Hematopoietic multipotent progenitor cell treated with erythropoietin and hydrocortisone succinate and interleukin-3 and kit ligand, for 4 days (in vitro differentiated cells): ENCODE measurements around the gene XPC.
A peak's percentile ranks its signal among the peaks of the same experiment; 100 is the strongest.
"Not testable (repeated sequence)": the region's sequence is repeated elsewhere in the genome, so short reads cannot be mapped to it uniquely, and the experiment has no call there.

ENCODE experiments used
- DNase-seq: peaks from one replicate; pipeline ENCODE4 v3.0.0-alpha.2; 2015

Gene XPC

DNA sequence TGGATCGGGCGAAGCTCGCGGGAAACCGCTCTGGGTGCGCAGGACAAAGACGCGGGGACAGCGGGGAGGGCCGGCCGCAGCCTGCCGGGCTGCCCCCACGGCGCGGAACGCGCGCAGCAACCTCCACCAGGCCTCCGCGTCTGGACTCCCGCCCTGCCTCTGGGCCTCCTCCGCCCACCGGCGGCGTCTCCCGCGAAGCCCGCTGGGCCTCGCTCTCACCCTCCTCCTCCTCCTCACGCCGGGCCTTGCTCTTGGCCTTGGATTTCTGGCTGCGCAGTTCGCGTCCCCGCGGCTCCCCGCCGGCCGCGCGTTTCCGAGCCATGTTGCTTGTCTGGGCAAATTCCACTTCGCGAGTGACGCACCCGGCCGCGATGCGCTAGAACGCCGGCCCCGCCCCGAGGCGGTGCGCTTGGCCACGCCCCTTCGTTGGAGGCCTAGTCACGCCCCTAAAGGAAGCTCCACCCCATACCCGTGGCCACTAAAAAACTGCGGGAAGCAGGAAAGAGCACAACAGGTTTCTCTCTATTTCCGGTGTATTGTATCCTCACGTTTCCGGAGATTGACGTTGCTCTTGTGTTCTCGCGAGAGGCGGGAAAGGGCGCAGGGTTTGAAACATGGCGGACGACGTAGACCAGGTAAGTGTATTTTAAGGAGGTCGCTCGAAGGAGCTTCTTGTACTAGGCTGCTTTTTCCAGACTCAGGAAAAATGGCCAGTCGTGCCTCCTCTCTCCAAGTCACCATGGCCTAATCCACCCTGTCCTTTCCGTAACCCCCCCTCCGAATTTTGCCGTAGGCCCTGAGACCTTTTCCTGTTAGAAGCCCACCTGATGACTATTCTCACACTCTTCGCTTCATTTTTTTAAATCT lies at the start of gene XPC, which contains the start of gene LSM3:
TSS of gene XPC (minus strand) at position 355 of the 867 bp plus-strand sequence. CDS start at position 322, 33 bp downstream.
TSS of gene LSM3 (plus strand) at position 571 of the 867 bp plus-strand sequence. CDS start at position 615, 44 bp downstream.
- peak; percentile 99 for DNase-seq

DNA sequence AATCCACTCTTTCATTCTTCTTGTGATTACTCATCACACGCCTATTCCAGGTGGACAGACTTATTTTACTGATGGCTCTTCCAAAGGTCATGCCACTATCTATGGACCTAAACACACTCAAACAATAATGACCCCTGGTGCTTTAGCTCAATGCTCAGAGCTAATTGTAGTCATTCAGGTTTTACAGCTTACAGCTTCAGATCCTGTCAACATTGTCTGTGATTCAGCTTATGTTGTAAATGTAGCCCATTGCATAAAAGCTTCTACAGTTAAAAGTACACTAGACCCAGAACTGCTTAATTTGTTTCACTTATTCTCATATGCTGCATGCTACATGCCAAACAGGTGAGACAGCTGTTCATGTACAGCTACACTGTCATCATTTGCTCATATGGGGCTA lies 49.5 kb upstream of the XPC start:
- DNase-seq = no peak

DNA sequence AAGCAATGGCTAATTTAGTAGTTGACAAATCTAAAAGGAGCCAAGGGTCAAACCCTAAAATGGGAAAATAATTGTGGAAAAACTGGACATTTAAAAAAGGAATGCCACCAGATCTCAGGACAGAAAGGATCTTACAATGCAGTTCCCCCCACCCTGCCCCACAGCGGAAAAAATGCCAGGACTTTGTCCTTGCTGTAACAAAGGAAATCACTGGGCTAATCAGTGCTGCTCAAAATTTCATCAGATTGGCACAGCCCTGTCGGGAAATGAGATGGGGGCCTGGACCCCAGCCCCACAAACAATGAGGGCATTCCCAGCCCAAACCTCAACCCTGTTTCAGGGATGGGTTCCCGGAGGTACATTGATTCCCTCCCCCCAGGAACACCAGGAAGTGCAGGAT lies 48.0 kb upstream of the XPC start:
- DNase-seq = not testable (repeated sequence)

DNA sequence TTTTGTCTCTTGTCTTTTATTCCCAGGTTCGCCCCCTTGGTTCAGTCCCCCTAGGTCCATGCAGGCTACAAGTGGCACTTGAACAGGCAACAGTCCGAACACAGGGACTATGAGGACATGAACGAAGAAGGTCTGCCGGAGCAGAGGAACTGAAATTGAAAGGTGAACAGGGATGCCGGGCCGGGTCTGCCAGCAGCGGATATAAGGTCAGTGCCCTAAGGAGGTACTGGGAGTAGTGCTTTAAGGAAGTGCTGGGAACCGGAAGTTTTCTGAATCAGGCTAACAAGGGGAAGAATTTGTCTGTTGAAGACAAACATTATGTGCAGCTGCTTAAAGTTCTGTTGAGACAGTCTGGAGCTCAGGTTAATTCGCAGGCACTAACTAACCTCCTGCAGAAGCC lies 47.0 kb upstream of the XPC start:
- no peak for DNase-seq

GRCh38 chr3:14224895-14225294 lies 46.5 kb upstream of the XPC start:
- DNase-seq = no peak

DNA sequence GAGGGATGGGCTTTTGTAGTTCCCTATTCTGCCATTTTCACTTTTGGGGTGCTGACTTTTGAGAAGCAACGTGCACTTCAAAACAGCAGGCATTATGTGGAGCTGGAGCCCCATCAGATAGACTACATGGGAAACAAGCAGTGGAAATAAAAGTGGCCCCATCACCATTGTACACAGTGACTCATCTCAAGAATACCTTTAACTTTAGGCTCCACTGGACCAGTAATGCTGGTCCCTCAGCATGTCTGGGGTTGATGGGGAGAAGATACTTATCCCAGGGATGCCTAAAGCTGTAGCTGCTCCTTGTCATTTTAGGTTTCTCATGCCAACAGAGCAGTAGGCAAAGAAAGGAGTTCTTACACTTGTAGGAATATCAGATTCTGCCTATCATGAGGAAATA lies 45.2 kb upstream of the XPC start:
- DNase-seq = no peak

- peak; percentile 66 for DNase-seq
These were observed 44.6 kb upstream of the XPC start for GRCh38 chr3:14222900-14223594.

GRCh38 chr3:14222457-14222856 lies 44.1 kb upstream of the XPC start:
- no peak for DNase-seq

DNA sequence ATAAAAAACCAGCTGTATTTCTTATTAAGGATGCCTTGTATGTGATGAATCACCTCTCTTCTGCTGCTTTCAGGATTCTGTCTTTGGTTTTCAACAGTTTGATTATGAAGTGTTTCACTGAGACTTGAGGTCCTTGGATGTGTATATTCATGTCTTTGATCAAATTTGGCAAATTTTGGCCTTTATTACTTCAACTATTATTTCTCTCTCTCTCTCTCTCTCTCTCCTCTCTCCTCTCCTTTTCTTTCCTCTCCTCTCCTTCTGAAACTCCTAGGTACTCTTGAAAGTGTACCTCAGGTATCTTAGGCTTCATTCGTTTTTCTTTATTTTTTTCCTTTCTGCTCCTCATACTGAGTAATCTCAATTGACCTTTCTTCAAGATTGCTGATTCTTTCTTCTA lies 43.5 kb upstream of the XPC start:
- DNase-seq = no peak

GRCh38 chr3:14220933-14221332 lies 42.5 kb upstream of the XPC start:
- DNase-seq = no peak

GRCh38 chr3:14218355-14218754 lies 40.0 kb upstream of the XPC start:
- DNase-seq = no peak

- peak; percentile 91 for DNase-seq
These were observed 38.1 kb upstream of the XPC start for GRCh38 chr3:14216257-14217048.

GRCh38 chr3:14214764-14215163 lies 36.4 kb upstream of the XPC start:
- DNase-seq = no peak

DNA sequence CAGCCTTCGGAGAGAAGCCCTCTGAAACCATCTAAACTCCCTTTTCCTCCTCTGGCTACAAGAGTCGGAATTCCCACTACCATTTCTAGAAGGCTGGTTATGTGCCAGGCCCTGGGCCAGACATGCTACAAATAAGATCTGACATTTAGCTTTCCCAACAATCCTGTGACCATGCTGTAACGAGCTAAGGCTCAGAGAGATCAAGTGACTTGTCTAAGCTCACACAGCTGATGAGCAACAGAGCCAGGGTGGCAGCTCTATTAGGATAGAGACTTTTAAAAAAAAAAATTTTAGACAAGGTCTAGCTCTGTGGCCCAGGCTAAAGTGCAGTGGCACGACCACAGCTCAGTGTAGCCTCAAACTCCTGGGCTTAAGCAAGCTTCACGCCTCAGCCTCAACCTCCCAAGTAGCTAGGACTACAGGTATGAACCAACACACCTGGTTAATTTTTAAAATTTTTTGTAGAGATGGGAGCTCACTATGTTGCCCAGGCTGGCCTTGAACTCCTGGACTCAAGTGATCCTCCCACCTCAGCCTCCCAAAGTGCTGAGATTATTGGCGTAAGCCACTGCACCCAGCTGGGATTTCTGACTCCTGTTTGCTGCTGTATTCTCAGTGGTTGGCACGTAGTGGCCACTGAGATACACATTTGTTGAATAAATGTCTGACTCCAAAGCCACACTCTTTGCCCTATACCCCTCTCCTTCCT lies 34.8 kb upstream of the XPC start:
- DNase-seq = no peak

DNA sequence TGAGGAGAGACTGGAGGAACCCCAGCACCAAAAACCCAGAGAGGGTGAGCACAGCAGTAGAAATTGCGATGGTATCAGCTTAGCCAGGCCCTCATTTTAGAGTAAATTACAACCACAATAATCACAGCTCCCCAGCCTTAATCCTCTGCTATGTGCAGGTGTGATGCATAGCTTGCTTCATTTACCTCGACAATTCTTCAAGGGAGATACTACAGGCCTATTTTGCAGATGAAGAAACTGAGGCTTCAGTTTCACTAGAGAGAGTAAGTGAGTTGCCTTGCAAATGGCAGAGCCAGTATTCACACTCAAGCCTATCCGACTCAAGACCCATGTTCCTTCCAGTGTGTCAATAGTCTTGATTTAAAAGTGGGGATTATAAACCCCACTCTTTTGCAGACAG lies 33.6 kb upstream of the XPC start:
- no peak for DNase-seq

- DNase-seq = no peak
These were observed 33.2 kb upstream of the XPC start for GRCh38 chr3:14211621-14212020.

DNA sequence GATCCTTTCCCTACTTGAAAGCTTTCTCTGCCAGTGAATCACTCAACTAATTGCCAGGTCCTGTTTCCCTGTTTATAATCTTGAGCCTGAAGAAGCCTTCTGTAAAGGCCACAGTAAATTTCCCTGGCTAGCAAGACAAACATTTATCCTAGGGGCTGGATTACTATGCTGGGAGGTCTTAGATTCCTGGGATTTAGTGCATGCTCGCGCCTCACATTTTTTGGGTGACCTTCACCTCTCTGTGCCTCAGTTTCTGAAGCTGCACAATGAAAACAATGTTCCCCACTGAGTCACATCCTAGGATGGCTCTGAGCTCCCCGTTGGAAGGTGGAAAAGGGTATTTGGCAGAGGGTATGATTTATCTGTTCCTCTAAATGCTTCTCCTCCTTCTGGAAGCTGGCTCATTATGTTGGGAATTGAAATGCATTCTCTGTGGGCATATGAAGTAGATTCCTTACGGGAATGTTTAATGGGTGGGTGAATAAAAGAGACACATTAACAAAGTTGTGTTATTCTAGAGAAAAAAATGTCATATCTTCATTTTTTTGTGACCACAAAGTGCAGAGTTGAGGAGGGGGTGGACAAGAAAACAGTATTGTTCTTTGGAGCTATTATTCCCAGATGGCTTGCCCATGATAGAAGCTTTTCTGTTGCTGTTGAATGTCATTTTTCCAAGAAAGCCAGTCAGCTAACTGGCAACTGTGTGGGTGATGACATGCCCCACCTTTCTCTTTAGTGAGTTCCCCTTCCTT lies 32.6 kb upstream of the XPC start:
- DNase-seq = no peak

GRCh38 chr3:14210290-14210688 lies 31.9 kb upstream of the XPC start:
- DNase-seq = no peak

GRCh38 chr3:14209581-14210289 lies 31.3 kb upstream of the XPC start:
- no peak for DNase-seq

DNA sequence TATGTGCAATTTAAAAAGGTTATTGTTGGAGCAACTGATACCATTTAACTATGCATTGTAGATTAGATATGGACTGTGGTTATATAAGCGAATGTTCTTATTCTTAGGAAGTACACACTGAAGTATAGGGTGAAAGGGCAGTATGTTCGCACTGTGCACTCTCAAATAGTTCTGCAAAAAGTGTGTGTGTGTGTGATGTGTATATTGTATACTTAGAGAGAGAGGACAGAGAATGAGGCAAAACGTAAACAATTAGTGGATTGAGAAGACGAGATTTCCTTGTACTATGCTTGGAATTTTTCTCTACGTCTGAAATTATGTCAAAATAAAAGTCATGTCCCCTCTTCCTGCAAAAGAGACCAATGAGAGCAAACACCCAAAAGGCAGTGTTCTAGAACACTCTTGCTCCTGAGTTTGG lies 30.6 kb upstream of the XPC start:
- DNase-seq = no peak

DNA sequence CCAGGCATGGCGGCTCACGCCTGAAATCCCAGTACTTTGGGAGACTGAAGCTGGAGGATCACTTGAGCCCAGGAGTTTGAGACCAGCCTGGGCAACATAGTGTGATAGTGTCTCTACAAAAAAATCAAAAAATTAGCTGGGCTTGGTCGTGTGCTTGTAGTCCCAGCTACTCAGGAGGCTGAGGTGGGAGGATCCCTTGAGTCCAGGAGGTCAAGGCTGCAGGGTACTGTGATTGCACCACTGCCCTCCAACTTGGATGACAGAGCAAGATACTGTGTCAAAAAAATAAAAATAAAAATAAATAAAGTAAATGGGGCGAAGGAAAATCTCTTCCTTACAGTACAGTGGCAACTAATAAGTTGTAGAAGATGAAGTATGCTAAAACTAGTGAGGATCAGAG lies 29.8 kb upstream of the XPC start:
- no peak for DNase-seq
